Vagina (tissue), 2 donors: ENCODE results near the gene GRID2IP. TPM values are rescaled to one million over a fixed set of nuclear protein-coding genes. Genes with fewer than 3 reads are reported as not detected.

Experiments used
- DNase-seq, 2 donors: peaks; one replicate each; pipeline ENCODE4 v3.0.0-alpha.2; 2017; ENCODE audit errors: extremely low spot score in 2 of 2
- H3K27ac ChIP-seq: fragments of 200-600 bp; sonication (generic); one replicate; pipeline ENCODE4 v1.5.1; 2019
- H3K27me3 ChIP-seq: fragments of 200-600 bp; sonication (generic); one replicate; pipeline ENCODE4 v1.5.1; 2019
- H3K36me3 ChIP-seq, 2 donors: fragments of 200-600 bp; sonication (generic); one replicate each; pipeline ENCODE4 v1.5.1; 2017 to 2019
- H3K4me1 ChIP-seq: fragments of 200-600 bp; sonication (generic); one replicate; pipeline ENCODE4 v1.5.1; 2019
- H3K4me3 ChIP-seq, 2 donors: fragments of 200-600 bp; sonication (generic); 1 replicate in 1 of 2; 2 replicates in 1 of 2; pipeline ENCODE4 v1.5.1; 2016 to 2019
- H3K9me3 ChIP-seq: fragments of 200-600 bp; sonication (generic); one replicate; pipeline ENCODE4 v1.5.1; 2019
- CTCF ChIP-seq, 3 experiments: fragments of 450-650 bp in 2 of 3; fragments of 200-600 bp in 1 of 3; sonication (generic) in 1 of 3; IDR thresholded peaks; one replicate each; pipeline ENCODE4 v1.5.1; 2017 to 2019; ENCODE audit warnings: antibody characterized with exemption in 3 of 3, mild to moderate bottlenecking in 2 of 3, moderate library complexity in 2 of 3
- POLR2A ChIP-seq, 2 donors: fragments of 450-650 bp; IDR thresholded peaks; one replicate each; pipeline ENCODE4 v1.6.1; 2017; ENCODE audit warnings: antibody characterized with exemption in 2 of 2, mild to moderate bottlenecking in 2 of 2, moderate library complexity in 2 of 2
- POLR2AphosphoS5 ChIP-seq, 2 donors: sonication (generic); formaldehyde crosslinking; IDR thresholded peaks; one replicate each; pipeline ENCODE4 v1.9.0; 2017; ENCODE audit warnings: antibody characterized with exemption in 2 of 2, mild to moderate bottlenecking in 2 of 2, low read depth in 1 of 2; ENCODE audit not compliant: insufficient read depth in 1 of 2
- intact Hi-C: fragments of 100-400 bp; cut with DNase I; formaldehyde crosslinking; loops from one replicate; pipeline ENCODE4 v1.15.1; 2023
- total RNA-seq: library from RNA; depleted of rRNA; stranded (reverse); fragments of >200 nt; gene quantifications from one replicate; pipeline ENCODE4 v1.2.3, GENCODE V29; 2016

Gene GRID2IP
- total RNA-seq, 1 donor from 2014 or later: not detected

GRCh38 chr7:6567886-6568285, 16.6 kb upstream of the GRID2IP start:
- Histone ChIP-seq H3K27ac (no peak overlapping the region), H3K36me3 (no peaks in the 10 kb centered on the region), H3K9me3 (no peaks in the 10 kb centered on the region), H3K4me1 (no peaks in the 10 kb centered on the region), H3K27me3 (no peaks in the 10 kb centered on the region), H3K4me3 (no peak overlapping the region)
- DNase-seq: no peak
- intact Hi-C loops: no loop called here
- TF ChIP-seq POLR2AphosphoS5 (IDR thresholded peaks at IDR 0.05; ENCODE audit: insufficient read depth in 1 of 2, low read depth in 1 of 2): no peak
- TF ChIP-seq POLR2A (IDR thresholded peaks at IDR 0.05): no peak
- TF ChIP-seq CTCF (IDR thresholded peaks at IDR 0.05): no peak

- intact Hi-C loops: no loop called here
- H3K27ac ChIP-seq: no peak overlapping the region
Observed at GRCh38 chr7:6565655-6566054, 14.4 kb upstream of the GRID2IP start.

GRCh38 chr7:6563936-6564770, 12.9 kb upstream of the GRID2IP start:
- intact Hi-C loops: no loop called here
- no peaks in the 10 kb centered on the region for H3K36me3 ChIP-seq
- no peak overlapping the region for H3K27ac ChIP-seq
- H3K4me3 ChIP-seq: no peak overlapping the region
- TF ChIP-seq CTCF (IDR thresholded peaks at IDR 0.05) (no peak), POLR2A (IDR thresholded peaks at IDR 0.05) (no peak), POLR2AphosphoS5 (IDR thresholded peaks at IDR 0.05; ENCODE audit: insufficient read depth in 1 of 2, low read depth in 1 of 2) (no peak)
- no peaks in the 10 kb centered on the region for H3K27me3 ChIP-seq
- no peak for DNase-seq
- H3K4me1 ChIP-seq: no peaks in the 10 kb centered on the region
- H3K9me3 ChIP-seq: no peaks in the 10 kb centered on the region

More at GRCh38 chr7:6565655-6566054, 14.4 kb upstream of the GRID2IP start:
- Histone ChIP-seq H3K36me3 (no peaks in the 10 kb centered on the region), H3K4me3 (no peak overlapping the region), H3K27me3 (no peaks in the 10 kb centered on the region), H3K9me3 (no peaks in the 10 kb centered on the region), H3K4me1 (no peaks in the 10 kb centered on the region)
- TF ChIP-seq CTCF (IDR thresholded peaks at IDR 0.05): no peak
- TF ChIP-seq POLR2AphosphoS5 (IDR thresholded peaks at IDR 0.05; ENCODE audit: insufficient read depth in 1 of 2, low read depth in 1 of 2): no peak
- TF ChIP-seq POLR2A (IDR thresholded peaks at IDR 0.05): no peak
- no peak for DNase-seq

- no peak for TF ChIP-seq POLR2A (IDR thresholded peaks at IDR 0.05)
- no peak for TF ChIP-seq CTCF (IDR thresholded peaks at IDR 0.05)
- TF ChIP-seq POLR2AphosphoS5 (IDR thresholded peaks at IDR 0.05; ENCODE audit: insufficient read depth in 1 of 2, low read depth in 1 of 2): no peak
- no peaks in the 10 kb centered on the region for H3K4me1 ChIP-seq
- intact Hi-C loops: no loop called here
- H3K4me3 ChIP-seq: no peak overlapping the region
- DNase-seq: no peak
- no peak overlapping the region for H3K27ac ChIP-seq
- H3K27me3 ChIP-seq: no peaks in the 10 kb centered on the region
- no peaks in the 10 kb centered on the region for H3K9me3 ChIP-seq
- no peaks in the 10 kb centered on the region for H3K36me3 ChIP-seq
Observed at GRCh38 chr7:6562106-6562505, 10.8 kb upstream of the GRID2IP start.

GRCh38 chr7:6559896-6560295, 8.6 kb upstream of the GRID2IP start:
- Histone ChIP-seq H3K27me3 (no peaks in the 10 kb centered on the region), H3K36me3 (no peaks in the 10 kb centered on the region), H3K4me3 (no peak overlapping the region), H3K27ac (no peak overlapping the region), H3K4me1 (no peaks in the 10 kb centered on the region), H3K9me3 (no peaks in the 10 kb centered on the region)
- TF ChIP-seq CTCF (IDR thresholded peaks at IDR 0.05) (no peak), POLR2AphosphoS5 (IDR thresholded peaks at IDR 0.05; ENCODE audit: insufficient read depth in 1 of 2, low read depth in 1 of 2) (no peak), POLR2A (IDR thresholded peaks at IDR 0.05) (no peak)
- DNase-seq: no peak
- intact Hi-C loops: no loop called here
